Right lobe of liver (tissue), 6 donors: ENCODE data around the gene COLEC12. TPM values are rescaled to one million over a fixed set of nuclear protein-coding genes. Genes with fewer than 3 reads are reported as not detected.

Experiments used
- ATAC-seq, 4 donors: fragments of 200-7000 bp; cut with Tn5 transposase; one replicate each; pipeline ENCODE4 v1.9.1; 2020; ENCODE audit warnings: mild to moderate bottlenecking in 4 of 4, moderate library complexity in 4 of 4
- DNase-seq, 3 donors: peaks; one replicate each; pipeline ENCODE4 v3.0.0-alpha.2; 2020
- H3K27ac ChIP-seq, 3 donors: fragments of 200-600 bp; one replicate each; pipeline ENCODE4 v1.8.0; 2022
- H3K27me3 ChIP-seq, 2 donors: fragments of 200-600 bp; one replicate each; pipeline ENCODE4 v1.8.0; 2022
- H3K36me3 ChIP-seq, 4 donors: fragments of 200-600 bp; sonication (generic) in 1 of 4; one replicate each; pipeline versions ENCODE4 v1.5.1 to v1.8.0; 2017 to 2022; ENCODE audit warnings: control low read depth in 1 of 4
- H3K4me1 ChIP-seq, 4 donors: fragments of 200-600 bp; sonication (generic) in 1 of 4; one replicate each; pipeline versions ENCODE4 v1.5.1 to v1.8.0; 2017 to 2022; ENCODE audit warnings: control low read depth in 1 of 4
- H3K4me3 ChIP-seq, 3 donors: fragments of 200-600 bp; one replicate each; pipeline ENCODE4 v1.8.0; 2022
- H3K9me3 ChIP-seq, 4 donors: fragments of 200-600 bp; sonication (generic) in 1 of 4; one replicate each; pipeline versions ENCODE4 v1.5.1 to v1.8.0; 2017 to 2022; ENCODE audit warnings: control low read depth in 1 of 4
- CTCF ChIP-seq, 4 donors: fragments of 200-600 bp in 3 of 4; fragments of 450-650 bp in 1 of 4; IDR thresholded peaks; one replicate each; pipeline versions ENCODE4 v1.5.1 to v1.8.0; 2016 to 2022; ENCODE audit warnings: antibody characterized with exemption in 4 of 4, mild to moderate bottlenecking in 2 of 4
- POLR2A ChIP-seq: fragments of 450-650 bp; IDR thresholded peaks from one replicate; pipeline ENCODE4 v1.6.1; 2017; ENCODE audit warnings: antibody characterized with exemption, mild to moderate bottlenecking
- WGBS: methylation state at CpG from one replicate; pipeline ENCODE4 v1.1.6; 2018; ENCODE audit warnings: low coverage, low lambda C conversion rate; ENCODE audit not compliant: insufficient coverage; ENCODE audit errors: missing lambda C conversion rate; 5-methylcytosine and 5-hydroxymethylcytosine counted together
- intact Hi-C, 2 donors: fragments of 100-400 bp; cut with DNase I; formaldehyde crosslinking; loops; one replicate each; pipeline versions ENCODE4 v1.11.2 to v1.14.1; 2022
- total RNA-seq, 6 experiments: library from RNA; depleted of rRNA in 2 of 6; stranded (reverse); fragments of >200 nt in 2 of 6; fragmentation: NEBNext Ultra II Directional in 3 of 6; extraction: Animal tissue kit (Norgen Biotek cat#: 25700) in 3 of 6; gene quantifications; one replicate each; pipeline versions ENCODE4 v1.1.0 to v1.2.4, GENCODE V29; 2016 to 2023
- donor health status: DM: no; HTN: yes; CAD: no.
- donor health status: DM: no; HTN: no; CAD: no.
- donor health status: DM: no; HTN: no; CAD: no.
- donor health status: DM: no; HTN: yes; CAD: no.
- donor health status: DM: no; HTN: yes; CAD: no.

The COLEC12 gene
- total RNA-seq, 6 experiments from 2014 or later = 0.12 to 1.00 (median 0.37) TPM; not detected in 1

DNA sequence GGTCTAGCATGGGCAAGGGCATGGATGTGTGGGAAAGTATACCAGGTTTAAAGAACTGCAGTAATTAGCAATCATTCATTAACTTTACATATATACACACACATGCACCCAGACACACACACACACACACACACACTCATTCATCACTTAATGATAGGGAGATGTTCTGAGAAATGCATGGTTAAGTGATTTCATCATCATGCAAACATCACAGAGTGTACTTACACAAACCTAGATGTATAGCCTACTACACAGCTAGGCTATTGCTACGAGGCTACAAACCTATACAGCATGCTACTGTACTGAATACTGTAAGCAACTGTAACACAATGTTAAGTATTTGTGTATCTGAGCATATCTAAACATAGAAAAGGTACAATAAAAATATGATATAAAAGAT, 83.6 kb downstream of the COLEC12 start:
- Histone ChIP-seq H3K4me1 (no peaks in the 10 kb centered on the region), H3K27ac (no peak overlapping the region), H3K9me3 (no peaks in the 10 kb centered on the region), H3K27me3 (no peaks in the 10 kb centered on the region), H3K4me3 (no peak overlapping the region), H3K36me3 (no peaks in the 10 kb centered on the region)
- DNase-seq (no peak), ATAC-seq (no peak)
- 88% methylated on average over 1 of the region's 1 CpG for WGBS
- TF ChIP-seq CTCF (IDR thresholded peaks at IDR 0.05) (no peak), POLR2A (no peak)
- intact Hi-C loops = no loop called here

DNA sequence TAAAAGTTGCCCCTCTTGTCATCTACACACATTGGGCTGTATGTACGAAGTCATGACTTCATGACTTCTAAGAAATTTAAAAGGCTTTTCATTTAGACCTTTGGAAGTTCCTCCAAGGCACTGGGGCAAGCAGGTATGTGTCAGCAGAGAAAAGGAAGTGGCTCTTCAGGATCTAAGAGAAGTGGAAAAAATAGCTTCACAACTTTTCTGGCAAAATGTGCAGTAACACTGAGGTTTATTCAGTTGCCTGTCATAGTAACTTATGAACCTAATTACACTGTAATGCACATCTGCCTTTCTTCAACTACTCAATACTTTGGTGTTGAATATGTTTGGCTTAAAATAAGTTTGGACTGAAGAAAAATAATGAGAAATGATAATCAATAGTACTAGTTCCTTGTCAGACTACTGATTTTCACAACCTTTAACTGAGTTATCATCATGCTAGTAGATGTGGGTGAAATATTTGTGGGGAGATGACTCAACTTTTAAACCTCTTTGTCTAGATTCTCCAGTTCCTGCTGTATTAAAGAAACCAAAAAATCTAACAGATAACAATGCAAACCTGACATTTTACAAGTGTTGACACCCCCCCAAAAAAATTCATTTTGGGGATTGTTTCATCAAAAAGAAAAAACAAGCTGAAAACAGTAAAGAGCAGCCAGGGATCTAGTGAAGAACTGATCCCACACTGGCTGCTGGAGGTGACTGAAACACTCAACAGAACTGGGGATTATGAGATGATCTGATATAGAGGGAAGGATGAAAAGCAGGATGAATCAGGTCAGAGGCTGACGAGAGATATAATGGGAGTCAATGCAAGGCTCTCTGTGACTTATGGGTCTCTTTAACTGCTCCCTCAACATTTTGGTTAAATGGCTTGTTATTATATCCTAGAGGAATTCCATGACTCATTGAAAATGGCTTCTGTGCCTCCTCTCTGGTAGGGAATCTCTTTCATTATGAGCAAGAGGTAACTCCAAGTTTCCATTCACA, 84.6 kb downstream of the COLEC12 start:
- intact Hi-C loops = no loop called here

GRCh38 chr18:415047-415446, 85.5 kb downstream of the COLEC12 start:
- no peaks in the 10 kb centered on the region for H3K36me3 ChIP-seq
- intact Hi-C loops = no loop called here
- H3K4me1 ChIP-seq = no peaks in the 10 kb centered on the region
- ATAC-seq (no peak), DNase-seq (no peak)
- no peak overlapping the region for H3K27ac ChIP-seq
- WGBS = 77% methylated on average over 7 of the region's 7 CpGs
- H3K9me3 ChIP-seq = no peaks in the 10 kb centered on the region
- TF ChIP-seq CTCF (IDR thresholded peaks at IDR 0.05) (no peak), POLR2A (no peak)
- H3K4me3 ChIP-seq = no peak overlapping the region
- no peaks in the 10 kb centered on the region for H3K27me3 ChIP-seq

More for the DNA sequence above, 84.6 kb downstream of the COLEC12 start:
- Histone ChIP-seq H3K27ac (no peak overlapping the region), H3K27me3 (no peaks in the 10 kb centered on the region), H3K9me3 (no peaks in the 10 kb centered on the region), H3K36me3 (no peaks in the 10 kb centered on the region), H3K4me3 (no peak overlapping the region), H3K4me1 (no peaks in the 10 kb centered on the region)
- ATAC-seq = no peak
- TF ChIP-seq CTCF (IDR thresholded peaks at IDR 0.05) (no peak), POLR2A (no peak)
- whole genome bisulfite sequencing = 64% methylated on average over 2 of the region's 2 CpGs
- DNase-seq = no peak

DNA sequence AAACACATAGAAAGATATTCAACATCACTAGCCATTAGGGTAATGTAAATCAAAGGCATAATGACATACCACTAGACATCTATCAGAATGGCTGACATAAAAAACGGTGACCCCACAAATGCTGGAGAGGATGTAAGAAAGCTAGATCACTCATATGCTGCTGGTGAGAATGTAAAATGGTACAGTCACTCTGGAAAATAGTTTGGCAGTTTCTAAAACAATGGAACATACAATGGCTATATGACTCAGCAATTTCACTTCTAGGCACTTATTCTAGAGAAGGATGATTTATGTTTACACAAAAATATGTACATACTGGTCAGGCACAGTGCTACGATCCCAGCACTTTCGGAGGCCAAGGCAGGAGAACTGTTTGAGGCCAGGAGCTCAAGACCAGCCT, 87.3 kb downstream of the COLEC12 start:
- WGBS = 30% methylated on average over 3 of the region's 3 CpGs
- Histone ChIP-seq H3K36me3 (no peaks in the 10 kb centered on the region), H3K4me3 (no peak overlapping the region), H3K27ac (no peak overlapping the region), H3K4me1 (no peaks in the 10 kb centered on the region), H3K9me3 (no peaks in the 10 kb centered on the region), H3K27me3 (no peaks in the 10 kb centered on the region)
- TF ChIP-seq CTCF (IDR thresholded peaks at IDR 0.05) (no peak), POLR2A (no peak)
- ATAC-seq (no peak), DNase-seq (no peak)
- intact Hi-C loops = no loop called here
